DOHH2 (cell line): Measurements from ENCODE around the gene SAMD1.

Experiments used
- H3F3A ChIP-seq: fragments of 200-600 bp; sonication (generic), shearing (Covaris generic); 2 replicates; pipeline ENCODE4 v1.6.0; 2016; ENCODE audit warnings: antibody characterized with exemption, mild to moderate bottlenecking; ENCODE audit not compliant: control insufficient read depth, insufficient read depth
- H3K27ac ChIP-seq: fragments of 200-600 bp; sonication (generic); 2 replicates; pipeline ENCODE4 v1.5.1; 2014; ENCODE audit warnings: low read depth, mild to moderate bottlenecking, low read length, moderate library complexity
- H3K27me3 ChIP-seq: fragments of 200-600 bp; sonication (generic); 2 replicates; pipeline ENCODE4 v1.6.1; 2014; ENCODE audit warnings: mild to moderate bottlenecking, low read length, mixed read lengths; ENCODE audit not compliant: control insufficient read depth
- H3K36me3 ChIP-seq: fragments of 200-600 bp; sonication (generic); 2 replicates; pipeline ENCODE4 v1.6.1; 2014; ENCODE audit warnings: mild to moderate bottlenecking, low read length, moderate library complexity, mixed read lengths; ENCODE audit not compliant: control insufficient read depth
- H3K4me1 ChIP-seq: fragments of 200-600 bp; sonication (generic); 2 replicates; pipeline ENCODE4 v1.6.1; 2014; ENCODE audit warnings: mild to moderate bottlenecking, low read length, mixed read lengths; ENCODE audit not compliant: control insufficient read depth
- H3K4me2 ChIP-seq: fragments of 200-600 bp; sonication (generic); 2 replicates; pipeline ENCODE4 v1.6.0; 2014; ENCODE audit warnings: mild to moderate bottlenecking, low read length, moderate library complexity
- H3K4me3 ChIP-seq: fragments of 200-600 bp; sonication (generic); 2 replicates; pipeline ENCODE4 v1.5.1; 2014; ENCODE audit warnings: mild to moderate bottlenecking, low read length, mixed read lengths
- H3K79me2 ChIP-seq: fragments of 200-600 bp; sonication (generic); 2 replicates; pipeline ENCODE4 v1.6.1; 2014; ENCODE audit warnings: mild to moderate bottlenecking, low read length, mixed read lengths; ENCODE audit not compliant: control insufficient read depth
- H3K9me2 ChIP-seq: fragments of 200-600 bp; sonication (generic); replicated peaks from 2 replicates; pipeline ENCODE4 v1.6.1; 2014; ENCODE audit warnings: mild to moderate bottlenecking, low read length, mixed read lengths; ENCODE audit not compliant: control insufficient read depth
- H3K9me3 ChIP-seq: fragments of 200-600 bp; sonication (generic); 2 replicates; pipeline ENCODE4 v1.6.1; 2014; ENCODE audit warnings: antibody characterized with exemption, low read length, mixed read lengths; ENCODE audit not compliant: control insufficient read depth, insufficient read depth
- H4K20me1 ChIP-seq: fragments of 200-600 bp; sonication (generic); 2 replicates; pipeline ENCODE4 v1.6.0; 2014; ENCODE audit warnings: low read depth, mild to moderate bottlenecking, antibody characterized with exemption, low read length, moderate library complexity; ENCODE audit not compliant: control insufficient read depth, insufficient read depth
- EZH2phosphoT487 ChIP-seq: fragments of 200-600 bp; sonication (generic); IDR thresholded peaks from 2 replicates; pipeline ENCODE4 v1.6.1; 2017; ENCODE audit warnings: borderline replicate concordance, mild to moderate bottlenecking, antibody characterized with exemption, low read length, moderate library complexity, mixed read lengths
- TF ChIP-seq, protein P1 (sequence below): fragments of 200-600 bp; sonication (generic); IDR thresholded peaks from one replicate; pipeline ENCODE4 v1.5.1; 2014; ENCODE audit warnings: antibody characterized with exemption, mild to moderate bottlenecking, low read depth, low read length; ENCODE audit not compliant: poor library complexity, severe bottlenecking

SAMD1 gene

DNA sequence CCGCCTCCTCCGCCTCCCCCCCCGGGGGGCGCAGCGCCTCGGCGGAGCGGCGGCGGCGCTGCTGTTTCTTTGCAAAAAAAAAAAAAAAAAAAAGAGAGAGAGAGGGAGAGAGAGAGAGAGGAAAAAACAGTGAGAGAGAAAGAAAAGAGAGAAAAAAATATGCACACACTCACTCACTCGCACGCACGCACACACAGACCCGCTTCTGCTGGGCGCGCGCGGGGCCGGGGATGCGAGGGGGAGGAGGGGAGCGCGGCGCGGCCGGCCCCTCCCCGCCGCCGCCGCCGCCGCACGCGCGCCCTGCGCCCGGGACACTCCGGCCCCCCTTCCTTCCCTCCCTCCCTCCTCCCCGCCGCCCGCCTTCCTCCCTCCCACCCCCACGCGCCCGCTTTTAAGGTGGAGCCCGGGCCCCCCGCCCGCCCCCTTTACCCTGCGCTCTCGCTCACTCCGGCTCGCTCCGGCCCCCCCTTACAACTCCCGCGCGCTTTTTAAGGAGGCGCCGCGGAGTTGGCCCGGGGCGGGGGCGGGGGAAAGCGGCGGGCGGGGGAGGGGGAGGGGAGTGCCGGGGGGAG is at the start of gene SAMD1:
Gene SAMD1, minus strand, starts transcription at position 243 of the 572 bp plus-strand sequence.
- Histone ChIP-seq H3K9me2 (no peaks in the 10 kb centered on the region), H3K79me2 (peaks cover 12% of the 10 kb centered on the region), H3K4me2 (peak within 1 kb of the TSS; percentile 81), H3K36me3 (peaks cover 39% of the 10 kb centered on the region), H4K20me1 (no peaks in the 10 kb centered on the region), H3K4me1 (peaks cover 18% of the 10 kb centered on the region), H3K27ac (peak within 1 kb of the TSS; percentile 77), H3K9me3 (peaks cover 9% of the 10 kb centered on the region), H3F3A (peaks cover 13% of the 10 kb centered on the region; the same call in 1 of the 2 replicates), H3K27me3 (no peaks in the 10 kb centered on the region), H3K4me3 (peak within 1 kb of the TSS; percentile 79)
- TF ChIP-seq, protein P1, sequence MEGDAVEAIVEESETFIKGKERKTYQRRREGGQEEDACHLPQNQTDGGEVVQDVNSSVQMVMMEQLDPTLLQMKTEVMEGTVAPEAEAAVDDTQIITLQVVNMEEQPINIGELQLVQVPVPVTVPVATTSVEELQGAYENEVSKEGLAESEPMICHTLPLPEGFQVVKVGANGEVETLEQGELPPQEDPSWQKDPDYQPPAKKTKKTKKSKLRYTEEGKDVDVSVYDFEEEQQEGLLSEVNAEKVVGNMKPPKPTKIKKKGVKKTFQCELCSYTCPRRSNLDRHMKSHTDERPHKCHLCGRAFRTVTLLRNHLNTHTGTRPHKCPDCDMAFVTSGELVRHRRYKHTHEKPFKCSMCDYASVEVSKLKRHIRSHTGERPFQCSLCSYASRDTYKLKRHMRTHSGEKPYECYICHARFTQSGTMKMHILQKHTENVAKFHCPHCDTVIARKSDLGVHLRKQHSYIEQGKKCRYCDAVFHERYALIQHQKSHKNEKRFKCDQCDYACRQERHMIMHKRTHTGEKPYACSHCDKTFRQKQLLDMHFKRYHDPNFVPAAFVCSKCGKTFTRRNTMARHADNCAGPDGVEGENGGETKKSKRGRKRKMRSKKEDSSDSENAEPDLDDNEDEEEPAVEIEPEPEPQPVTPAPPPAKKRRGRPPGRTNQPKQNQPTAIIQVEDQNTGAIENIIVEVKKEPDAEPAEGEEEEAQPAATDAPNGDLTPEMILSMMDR, result no peak
- TF ChIP-seq EZH2phosphoT487, result no peak

DNA sequence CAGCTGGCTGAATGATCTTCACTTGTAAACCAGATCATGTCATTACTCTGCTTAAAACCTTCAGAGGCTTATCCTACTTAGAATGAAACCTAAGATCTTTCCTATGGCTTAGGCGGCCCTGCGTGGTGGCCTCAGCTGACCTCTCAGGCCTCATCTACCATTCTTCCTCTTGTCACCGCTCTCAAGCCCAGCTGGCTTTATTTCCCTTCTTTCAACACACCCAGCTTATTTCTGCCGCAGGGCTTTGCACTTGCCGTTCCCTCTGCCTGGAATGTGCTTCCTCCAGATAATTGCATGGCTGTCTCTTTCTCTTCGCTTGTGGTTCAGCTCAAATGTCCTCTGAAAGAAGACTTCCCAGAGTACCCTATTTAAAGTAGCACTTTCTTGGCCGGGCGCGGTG is 49.4 kb upstream of the SAMD1 start:
- H3K79me2 ChIP-seq, result peaks cover 24% of the 10 kb centered on the region
- no peak overlapping the region for H3K4me3 ChIP-seq
- TF ChIP-seq EZH2phosphoT487, result no peak
- TF ChIP-seq, protein P1, result no peak
- no peak overlapping the region for H3K27ac ChIP-seq
- H3K9me3 ChIP-seq, result no peaks in the 10 kb centered on the region
- H3K4me1 ChIP-seq, result peaks cover 8% of the 10 kb centered on the region
- H3K36me3 ChIP-seq, result peaks cover 13% of the 10 kb centered on the region
- H3K9me2 ChIP-seq, result no peaks in the 10 kb centered on the region
- H3F3A ChIP-seq, result 0 out of 2 replicates have a peak, but pooled peaks cover 3% of the 10 kb centered on the region
- H3K27me3 ChIP-seq, result no peaks in the 10 kb centered on the region
- peaks cover 3% of the 10 kb centered on the region; the same call in 1 of the 2 replicates for H4K20me1 ChIP-seq
- H3K4me2 ChIP-seq, result no peak overlapping the region

DNA sequence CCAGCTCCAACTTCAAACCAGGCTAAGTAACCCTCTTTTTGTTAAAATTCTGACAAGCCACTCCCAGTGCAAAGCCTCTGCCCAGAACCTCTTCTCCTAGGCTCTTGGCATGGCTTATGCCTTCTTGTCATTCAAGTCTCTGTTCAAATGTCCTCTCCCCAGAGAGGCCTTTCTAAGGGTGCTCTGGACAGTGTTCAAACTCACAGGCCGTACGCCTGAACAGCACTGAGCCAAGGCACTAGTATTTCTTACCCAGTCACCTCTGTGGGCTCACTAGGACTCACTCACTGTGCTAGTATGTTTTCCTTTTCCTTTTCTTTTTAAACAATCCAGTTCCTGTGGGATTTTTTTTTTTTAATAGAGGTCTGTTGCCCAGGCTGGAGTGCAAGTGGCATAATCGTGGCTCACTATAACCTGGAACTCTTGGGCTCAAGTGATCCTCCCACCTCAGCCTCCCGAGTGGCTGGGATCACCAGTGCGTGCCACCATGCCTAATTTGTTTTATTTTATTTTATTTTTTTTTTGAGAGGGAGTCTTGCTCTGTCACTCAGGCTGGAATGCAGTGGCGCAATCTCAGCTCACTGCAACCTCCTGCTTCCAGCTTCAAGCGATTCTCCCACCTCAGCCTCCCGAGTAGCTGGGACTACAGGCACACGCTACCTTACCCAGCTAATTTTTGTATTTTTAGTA is 48.2 kb upstream of the SAMD1 start:
- Histone ChIP-seq H3K27me3 (no peaks in the 10 kb centered on the region), H3K27ac (no peak overlapping the region), H4K20me1 (peaks cover 11% of the 10 kb centered on the region), H3K36me3 (peaks cover 23% of the 10 kb centered on the region), H3K79me2 (peaks cover 36% of the 10 kb centered on the region), H3K9me2 (no peaks in the 10 kb centered on the region), H3K4me1 (peaks cover 18% of the 10 kb centered on the region), H3K9me3 (no peaks in the 10 kb centered on the region), H3K4me3 (no peak overlapping the region), H3K4me2 (peak overlapping the region; percentile 77; the same call in 1 of the 2 replicates), H3F3A (0 out of 2 replicates have a peak, but pooled peaks cover 3% of the 10 kb centered on the region)
- no peak for TF ChIP-seq EZH2phosphoT487
- TF ChIP-seq, protein P1, result no peak
